AG04450 (cell line): ENCODE results near the gene PGAM1. TPM values are rescaled to one million over a fixed set of nuclear protein-coding genes. Genes with fewer than 3 reads are reported as not detected.
A peak's percentile ranks its signal among the peaks of the same experiment; 100 is the strongest.
"Not testable (repeated sequence)": the region's sequence is repeated elsewhere in the genome, so short reads cannot be mapped to it uniquely, and the experiment has no call there.

Experiments
- CTCF ChIA-PET: fragments of 300-600, 350-600 bp; formaldehyde crosslinking; extraction: SDS; loops from one replicate; lab custom pipeline; 2022; ENCODE audit warnings: antibody characterized with exemption, inconsistent platforms; lab: Charles Lee
- POLR2A ChIA-PET: fragments of 350-600 bp; formaldehyde crosslinking; extraction: SDS; loops from one replicate; lab custom pipeline; 2021; ENCODE audit warnings: antibody characterized with exemption, inconsistent platforms; lab: Yijun Ruan, JAX
- DNase-seq: peaks from one replicate; pipeline ENCODE4 v3.0.0-alpha.2; 2011; ENCODE audit warnings: low read depth, low spot score
- H3K27ac ChIP-seq: one replicate; pipeline ENCODE4 v1.5.1; 2012; ENCODE audit warnings: low read depth, low read length, control low read depth
- H3K27me3 ChIP-seq: one replicate; pipeline ENCODE4 v1.6.0; 2012; ENCODE audit warnings: low read length; ENCODE audit not compliant: control insufficient read depth, insufficient read depth
- H3K4me3 ChIP-seq: 2 replicates; pipeline ENCODE4 v1.5.1; 2011; ENCODE audit warnings: mild to moderate bottlenecking, low read depth, low read length, control low read depth
- H3K9me3 ChIP-seq: 2 replicates; pipeline ENCODE4 v1.5.1; 2012; ENCODE audit warnings: low read length; ENCODE audit not compliant: control insufficient read depth, insufficient read depth
- CTCF ChIP-seq: IDR thresholded peaks from 2 replicates; pipeline ENCODE4 v1.5.1; 2011; ENCODE audit warnings: low read depth, low read length, control low read depth, inconsistent platforms
- polyA plus RNA-seq: library from polyadenylated mRNA; depleted of rRNA; stranded (reverse); fragments of >200 nt; gene quantifications from 2 replicates; pipeline ENCODE4 v1.2.3, GENCODE V29; 2011

Gene PGAM1
- polyA plus RNA-seq, 1 experiment: 452 TPM

- ChIA-PET CTCF (interaction anchor here (0.6 to 1.3 kb wide), 4 partner anchors 17 to 376 kb away, joined by 3 to 8 read pairs (median 6); no protein-coding TSS in a partner anchor), POLR2A (interaction anchor here (0.7 to 1.6 kb wide), 3 partner anchors 10 to 286 kb away, joined by 3 to 5 read pairs (median 3); partner anchors contain the start of genes AVPI1 and FRAT2)
- peak; percentile 87 for DNase-seq
- Histone ChIP-seq H3K4me3 (peak within 1 kb of the TSS; percentile 85), H3K27me3 (no peaks in the 10 kb centered on the region), H3K9me3 (no peaks in the 10 kb centered on the region), H3K27ac (peak within 1 kb of the TSS; percentile 77)
- no peak; the same call in none of the 2 replicates for TF ChIP-seq CTCF
Observed at GRCh38 chr10:97400665-97401454, 25.1 kb upstream of the PGAM1 start, which contains the start of gene RRP12. RRP12 (minus strand) TSS chr10:97401340; CDS start chr10:97401231, 109 bp downstream.

GRCh38 chr10:97401455-97401919 lies 24.5 kb upstream of the PGAM1 start:
- H3K4me3 ChIP-seq: peak overlapping the region; percentile 7; the same call in 1 of the 2 replicates

GRCh38 chr10:97404044-97404443 lies 21.9 kb upstream of the PGAM1 start:
- Histone ChIP-seq H3K9me3 (no peaks in the 10 kb centered on the region), H3K27ac (no peak overlapping the region), H3K27me3 (no peaks in the 10 kb centered on the region), H3K4me3 (no peak overlapping the region)
- CTCF ChIA-PET: interaction anchor here (0.8 kb wide), 1 partner anchor 9 kb away, joined by 3 read pairs; no protein-coding TSS in a partner anchor
- DNase-seq: no peak
- POLR2A ChIA-PET: no interaction called here
- TF ChIP-seq CTCF: no peak

More at GRCh38 chr10:97401455-97401919, 24.5 kb upstream of the PGAM1 start:
- DNase-seq: no peak
- ChIA-PET POLR2A (interaction anchor here (0.7 to 1.6 kb wide), 2 partner anchors 10 to 286 kb away, joined by 3 to 5 read pairs; partner anchors contain the start of gene AVPI1), CTCF (interaction anchor here (0.6 to 1.1 kb wide), 4 partner anchors 16 to 376 kb away, joined by 3 to 8 read pairs (median 5); no protein-coding TSS in a partner anchor)
- Histone ChIP-seq H3K9me3 (no peaks in the 10 kb centered on the region), H3K27me3 (no peaks in the 10 kb centered on the region), H3K27ac (peak overlapping the region; percentile 48)
- TF ChIP-seq CTCF: no peak

GRCh38 chr10:97406064-97406463 lies 19.9 kb upstream of the PGAM1 start:
- CTCF ChIA-PET: interaction anchor here (0.6 to 2.4 kb wide), 5 partner anchors 10 to 257 kb away, joined by 3 to 9 read pairs (median 3); no protein-coding TSS in a partner anchor

GRCh38 chr10:97406483-97406882 lies 19.5 kb upstream of the PGAM1 start:
- ChIA-PET CTCF (interaction anchor here (0.6 to 2.4 kb wide), 6 partner anchors 10 to 257 kb away, joined by 3 to 9 read pairs (median 4); no protein-coding TSS in a partner anchor), POLR2A (interaction anchor here (0.6 kb wide), 1 partner anchor 8 kb away, joined by 3 read pairs; no protein-coding TSS in a partner anchor)
- not testable (repeated sequence) for H3K27me3 ChIP-seq, H3K9me3 ChIP-seq, DNase-seq, H3K4me3 ChIP-seq, H3K27ac ChIP-seq

More at GRCh38 chr10:97406064-97406463, 19.9 kb upstream of the PGAM1 start:
- H3K27ac ChIP-seq: no peak overlapping the region
- no peak for TF ChIP-seq CTCF
- DNase-seq: no peak
- no peak overlapping the region for H3K4me3 ChIP-seq
- no peaks in the 10 kb centered on the region for H3K9me3 ChIP-seq
- no peaks in the 10 kb centered on the region for H3K27me3 ChIP-seq
- POLR2A ChIA-PET: no interaction called here
